GM19468 (cell line): Measurements from ENCODE around the gene PDE4B.

Source experiments
- ATAC-seq: cut with Tn5 transposase; IDR thresholded peaks from one replicate; pipeline ENCODE4 v1.9.1; 2021; ENCODE audit warnings: mild to moderate bottlenecking, moderate library complexity, moderate number of reproducible peaks; ENCODE audit not compliant: unreplicated experiment; ENCODE audit errors: extremely low read depth

Gene PDE4B

GRCh38 chr1:66270119-66270812 lies 477.6 kb downstream of the PDE4B start:
- no peak for ATAC-seq

- no peak for ATAC-seq
These were observed 478.7 kb downstream of the PDE4B start for GRCh38 chr1:66271216-66271903.

- ATAC-seq = no peak
These were observed 479.2 kb downstream of the PDE4B start for GRCh38 chr1:66271904-66272254.

- ATAC-seq = no peak
These were observed 481.0 kb downstream of the PDE4B start for GRCh38 chr1:66273656-66274055.

- no peak for ATAC-seq
These were observed 481.9 kb downstream of the PDE4B start for GRCh38 chr1:66274634-66275033.

- no peak for ATAC-seq
These were observed 482.4 kb downstream of the PDE4B start for GRCh38 chr1:66275083-66275482.

GRCh38 chr1:66275601-66276023 lies 482.9 kb downstream of the PDE4B start:
- ATAC-seq = no peak

- peak; percentile 67 for ATAC-seq
These were observed 483.5 kb downstream of the PDE4B start for GRCh38 chr1:66276218-66276617.

GRCh38 chr1:66278260-66279021 lies 485.7 kb downstream of the PDE4B start:
- no peak for ATAC-seq

- ATAC-seq = no peak
These were observed 489.1 kb downstream of the PDE4B start for GRCh38 chr1:66281808-66282207.

- ATAC-seq = peak; percentile 80
These were observed 489.7 kb downstream of the PDE4B start for GRCh38 chr1:66282343-66282852.

- no peak for ATAC-seq
These were observed 490.4 kb downstream of the PDE4B start for GRCh38 chr1:66282891-66283621.

GRCh38 chr1:66283622-66284041 lies 490.9 kb downstream of the PDE4B start:
- peak; percentile 46 for ATAC-seq

- ATAC-seq = no peak
These were observed 492.1 kb downstream of the PDE4B start for GRCh38 chr1:66284746-66285145.

GRCh38 chr1:66285618-66286270 lies 493.0 kb downstream of the PDE4B start:
- no peak for ATAC-seq

- ATAC-seq = no peak
These were observed 493.6 kb downstream of the PDE4B start for GRCh38 chr1:66286307-66286706.

GRCh38 chr1:66288048-66288447 lies 495.4 kb downstream of the PDE4B start:
- ATAC-seq = no peak

- no peak for ATAC-seq
These were observed 498.3 kb downstream of the PDE4B start for GRCh38 chr1:66290761-66291530.

GRCh38 chr1:66291531-66291864 lies 498.8 kb downstream of the PDE4B start:
- no peak for ATAC-seq
